ENCODE measurements around the gene LRP1B.
A peak's percentile ranks its signal among the peaks of the same experiment; 100 is the strongest.

LRP1B gene

GRCh38 chr2:140473851-140474250, 1657.0 kb downstream of the LRP1B start:
- H3K27ac Mint-ChIP-seq = no peak overlapping the region
- H3K9me3 Mint-ChIP-seq = no peaks in the 10 kb centered on the region
- TF ChIP-seq CTCF (IDR thresholded peaks at IDR 0.05; ENCODE audit: unreplicated experiment in 3 of 3) = no peak
- H3K4me3 Mint-ChIP-seq = no peak overlapping the region
- no peaks in the 10 kb centered on the region for H3K4me1 Mint-ChIP-seq
- no peaks in the 10 kb centered on the region for H3K36me3 Mint-ChIP-seq (ENCODE audit: low read depth)
- no peaks in the 10 kb centered on the region for H3K27me3 Mint-ChIP-seq (ENCODE audit: low read depth)

- no peak for TF ChIP-seq CTCF (IDR thresholded peaks at IDR 0.05; ENCODE audit: unreplicated experiment in 3 of 3)
- Mint-ChIP-seq H3K27ac (no peak overlapping the region), H3K9me3 (peaks cover under 1% of the 10 kb centered on the region), H3K4me1 (no peaks in the 10 kb centered on the region), H3K27me3 (ENCODE audit: low read depth) (no peaks in the 10 kb centered on the region), H3K4me3 (no peak overlapping the region), H3K36me3 (ENCODE audit: low read depth) (no peaks in the 10 kb centered on the region)
Measured at GRCh38 chr2:140472676-140473075, 1658.1 kb downstream of the LRP1B start.

- Mint-ChIP-seq H3K9me3 (peaks cover 2% of the 10 kb centered on the region), H3K4me1 (peaks cover 6% of the 10 kb centered on the region), H3K36me3 (ENCODE audit: low read depth) (no peaks in the 10 kb centered on the region), H3K4me3 (no peak overlapping the region), H3K27ac (no peak overlapping the region), H3K27me3 (ENCODE audit: low read depth) (no peaks in the 10 kb centered on the region)
- no peak for TF ChIP-seq CTCF (IDR thresholded peaks at IDR 0.05; ENCODE audit: unreplicated experiment in 3 of 3)
Measured at GRCh38 chr2:140465301-140465700, 1665.5 kb downstream of the LRP1B start.

GRCh38 chr2:140462990-140463389, 1667.8 kb downstream of the LRP1B start:
- no peak overlapping the region for H3K4me3 Mint-ChIP-seq
- H3K36me3 Mint-ChIP-seq (ENCODE audit: low read depth) = no peaks in the 10 kb centered on the region
- H3K27me3 Mint-ChIP-seq (ENCODE audit: low read depth) = no peaks in the 10 kb centered on the region
- H3K27ac Mint-ChIP-seq = peak overlapping the region; percentile 2 to 29 (median 8)
- TF ChIP-seq CTCF (IDR thresholded peaks at IDR 0.05; ENCODE audit: unreplicated experiment in 3 of 3) = no peak
- peaks cover 2% of the 10 kb centered on the region for H3K9me3 Mint-ChIP-seq
- peaks cover 9% of the 10 kb centered on the region for H3K4me1 Mint-ChIP-seq

- Mint-ChIP-seq H3K9me3 (no peaks in the 10 kb centered on the region), H3K36me3 (ENCODE audit: low read depth) (no peaks in the 10 kb centered on the region), H3K27me3 (ENCODE audit: low read depth) (no peaks in the 10 kb centered on the region), H3K27ac (peak overlapping the region in 1 of 3 experiments; percentile 74), H3K4me3 (no peak overlapping the region), H3K4me1 (peaks cover 17% of the 10 kb centered on the region)
- no peak for TF ChIP-seq CTCF (IDR thresholded peaks at IDR 0.05; ENCODE audit: unreplicated experiment in 3 of 3)
Measured at GRCh38 chr2:140457483-140457882, 1673.3 kb downstream of the LRP1B start.

GRCh38 chr2:140455315-140455714, 1675.5 kb downstream of the LRP1B start:
- H3K27ac Mint-ChIP-seq = peak overlapping the region in 1 of 3 experiments; percentile 38
- H3K36me3 Mint-ChIP-seq (ENCODE audit: low read depth) = no peaks in the 10 kb centered on the region
- no peaks in the 10 kb centered on the region for H3K27me3 Mint-ChIP-seq (ENCODE audit: low read depth)
- peaks cover 16% of the 10 kb centered on the region for H3K4me1 Mint-ChIP-seq
- H3K9me3 Mint-ChIP-seq = no peaks in the 10 kb centered on the region
- no peak overlapping the region for H3K4me3 Mint-ChIP-seq
- no peak for TF ChIP-seq CTCF (IDR thresholded peaks at IDR 0.05; ENCODE audit: unreplicated experiment in 3 of 3)

Measured in nephron (organoid).